HG03457 (cell line): ENCODE measurements around the gene DISC1.

Experiments used
- ATAC-seq: cut with Tn5 transposase; IDR thresholded peaks from one replicate; pipeline ENCODE4 v1.9.1; 2021; ENCODE audit warnings: moderate number of reproducible peaks; ENCODE audit not compliant: unreplicated experiment

DISC1 gene

DNA sequence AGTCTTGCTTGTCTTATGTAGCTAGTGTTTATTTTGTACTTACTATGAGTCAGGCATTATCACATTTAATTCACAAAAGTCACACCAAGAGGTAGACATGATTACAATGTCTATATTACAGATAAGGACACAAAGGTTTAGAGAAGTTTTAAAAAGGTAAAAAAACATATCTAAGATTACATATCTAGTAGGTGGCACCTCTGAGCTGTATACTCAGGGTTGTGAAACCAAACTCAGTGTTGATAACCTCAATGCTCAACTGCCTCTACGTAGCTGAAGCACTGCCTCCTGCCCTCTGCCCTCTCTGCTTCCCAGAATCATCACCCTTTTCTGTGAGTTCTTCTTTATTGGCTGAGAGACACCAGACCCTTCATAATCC is 431.3 kb downstream of the DISC1 start:
- ATAC-seq = no peak

DNA sequence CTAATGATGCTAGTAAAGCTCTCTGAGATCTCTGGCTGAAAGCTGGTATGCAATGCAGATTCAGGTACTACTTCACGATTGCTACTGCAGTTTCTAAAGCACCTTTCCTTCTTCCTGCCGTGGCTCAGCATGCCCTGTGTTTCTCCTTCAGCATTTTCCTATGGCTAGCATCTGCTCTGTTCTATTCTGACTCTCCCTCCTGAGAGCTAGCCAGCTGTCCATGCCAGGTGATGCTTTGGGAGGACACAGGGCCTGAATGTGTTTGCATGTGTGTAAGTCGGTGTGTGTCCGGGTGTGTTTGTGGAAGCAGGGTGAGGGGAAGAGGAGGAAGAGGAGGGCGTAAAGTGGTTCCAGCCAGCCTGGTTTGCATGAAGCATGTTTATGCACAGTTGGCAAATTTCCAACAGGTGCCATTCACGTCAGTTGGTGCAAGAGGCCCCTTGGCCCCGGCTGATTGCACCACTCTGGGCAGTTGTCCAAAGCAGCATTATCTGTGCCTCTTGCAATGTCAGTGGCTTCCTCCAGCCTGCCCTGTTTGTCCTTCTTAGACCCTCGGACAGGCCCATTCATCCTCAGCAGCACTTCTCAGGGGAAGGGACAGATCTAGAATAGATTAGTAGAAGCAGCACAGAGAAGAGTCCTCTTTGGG is 433.3 kb downstream of the DISC1 start:
- ATAC-seq = no peak

DNA sequence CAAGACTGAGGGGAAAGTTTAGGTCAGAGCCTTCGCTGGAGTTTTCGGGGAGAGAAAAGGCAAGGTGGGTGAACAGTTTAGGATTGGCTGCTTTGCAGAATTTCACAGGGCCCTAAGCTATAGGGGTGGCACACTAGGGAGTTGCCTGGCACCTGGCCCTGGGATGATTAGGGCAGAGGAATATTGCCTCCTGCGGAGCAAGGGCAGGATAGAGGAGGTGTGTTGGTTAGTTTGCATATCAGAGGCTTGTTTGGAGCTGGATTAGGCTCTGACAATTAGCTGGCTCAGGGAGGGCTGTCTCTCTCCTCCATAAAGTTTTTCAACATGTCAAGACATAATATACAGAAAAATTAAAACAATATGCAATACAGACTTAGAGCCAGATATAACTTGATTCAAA is 436.4 kb downstream of the DISC1 start:
- ATAC-seq = no peak

DNA sequence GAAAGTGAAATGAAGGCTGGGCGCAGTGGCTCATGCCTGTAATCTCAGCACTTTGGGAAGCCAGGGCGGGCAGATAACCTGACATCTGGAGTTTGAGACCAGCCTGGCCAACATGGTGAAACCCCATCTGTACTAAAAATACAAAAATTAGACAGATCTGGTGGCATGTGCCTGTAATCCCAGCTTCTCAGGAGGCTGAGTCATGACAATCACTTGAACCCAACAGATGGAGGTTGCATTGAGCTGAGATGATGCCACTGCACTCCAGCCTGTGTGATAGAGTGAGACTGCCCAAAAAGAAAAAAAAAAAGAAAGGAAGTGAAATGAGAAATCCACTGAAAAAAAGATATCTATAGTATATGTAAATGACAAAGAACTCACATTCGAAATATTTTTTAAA is 439.9 kb downstream of the DISC1 start:
- ATAC-seq = no peak

DNA sequence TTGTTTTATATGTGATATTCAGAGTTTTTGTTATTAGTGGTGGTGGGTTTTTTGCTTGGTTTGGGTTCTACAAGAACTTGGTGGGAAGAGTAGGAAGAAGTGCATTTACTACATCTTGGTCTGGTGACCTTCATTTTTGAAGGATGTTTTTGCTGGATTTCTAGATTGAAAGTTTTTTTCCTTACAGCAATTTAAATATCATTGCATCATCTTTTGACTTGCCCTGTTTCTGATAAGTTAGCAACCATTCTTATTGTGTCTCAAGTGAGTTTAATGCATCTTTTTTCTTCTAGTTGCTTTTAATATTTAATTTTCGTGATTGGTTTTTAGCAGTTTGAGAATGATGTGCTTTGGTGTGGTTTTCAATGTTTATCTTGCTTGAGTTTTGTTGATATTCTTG is 447.7 kb downstream of the DISC1 start:
- no peak for ATAC-seq

DNA sequence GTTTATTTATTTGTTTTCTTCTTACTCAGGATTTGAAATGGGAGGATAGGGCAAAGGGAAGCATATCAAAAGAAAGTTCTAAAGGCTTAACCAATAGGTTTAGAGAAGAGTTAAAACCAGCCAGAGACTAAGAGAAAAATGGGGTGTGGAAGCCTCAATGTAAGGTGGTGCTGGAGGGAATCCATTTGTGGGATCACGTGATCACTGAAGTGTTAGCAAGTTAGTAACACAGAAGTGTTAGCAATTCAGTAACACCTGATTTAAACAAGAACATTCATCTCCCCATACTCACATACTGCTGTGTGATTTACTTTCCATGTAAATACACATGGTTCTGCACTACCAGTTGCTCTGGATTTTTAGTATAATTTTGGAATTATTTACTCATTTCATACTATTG is 451.2 kb downstream of the DISC1 start:
- no peak for ATAC-seq

DNA sequence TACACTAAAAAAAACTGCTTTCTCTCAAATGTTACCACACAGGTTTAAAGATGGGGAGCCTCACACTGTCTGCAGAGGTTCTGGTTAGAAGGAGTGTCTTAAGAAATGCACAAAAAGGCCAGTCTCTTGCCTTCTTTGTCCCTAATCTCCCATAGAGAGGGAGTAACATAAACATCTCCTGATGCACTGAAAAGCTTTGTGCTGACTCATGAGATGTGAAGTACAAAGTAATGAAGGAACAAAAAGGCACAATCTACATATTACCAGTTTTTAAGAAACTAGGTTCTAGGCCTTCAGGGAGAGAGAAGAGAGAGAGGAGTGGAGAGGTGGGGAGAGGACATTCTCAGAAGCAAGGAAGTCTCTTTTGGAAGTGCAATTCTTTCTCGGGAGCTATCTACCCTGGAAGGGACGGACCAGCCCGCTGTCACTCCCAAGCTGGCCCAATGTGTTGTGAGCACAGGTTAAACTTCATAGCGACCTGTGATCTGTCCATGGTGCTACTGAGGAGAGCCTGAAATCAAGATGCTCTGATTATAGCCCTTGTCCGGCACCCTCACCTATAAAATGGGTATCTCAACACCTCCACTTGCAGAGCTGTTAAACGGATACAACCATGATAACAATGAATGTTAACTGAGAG is 458.1 kb downstream of the DISC1 start:
- ATAC-seq = no peak

DNA sequence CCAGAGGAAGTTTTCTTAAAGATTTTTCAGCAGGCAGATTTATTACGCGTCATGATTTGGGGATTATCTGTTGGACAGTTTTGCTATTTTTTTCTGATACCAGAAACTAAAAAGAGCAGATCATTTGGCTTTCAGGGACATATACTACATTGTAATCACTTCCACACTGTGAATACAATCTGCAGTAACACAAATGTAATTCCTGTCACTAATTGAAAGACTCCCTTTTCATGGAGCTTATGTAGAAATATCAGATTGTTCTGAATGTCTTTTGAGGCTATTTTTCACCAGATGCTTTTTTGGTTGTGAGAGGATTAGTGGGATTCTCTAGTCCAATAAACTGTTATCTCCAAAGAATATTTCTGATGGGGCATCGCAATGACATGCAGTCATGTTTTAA is 464.2 kb downstream of the DISC1 start:
- ATAC-seq = no peak
